Kidney (tissue), 14 donors: Measurements from ENCODE around the gene EPHB3. TPM values are rescaled to one million over a fixed set of nuclear protein-coding genes. Genes with fewer than 3 reads are reported as not detected.

Experiments
- DNase-seq, 5 donors: peaks; one replicate each; pipeline ENCODE4 v3.0.0-alpha.2; 2013 to 2020
- FAIRE-seq: peaks from 2 replicates; lab custom pipeline; 2012; peaks lifted over from hg19 to GRCh38; lab: Jason Lieb, UNC
- H3K27ac ChIP-seq, 2 donors: one replicate each; pipeline ENCODE4 v1.7.0; 2013; ENCODE audit warnings: low read depth in 2 of 2, low read length in 2 of 2, inconsistent platforms in 1 of 2
- H3K27me3 ChIP-seq: one replicate; pipeline ENCODE4 v1.7.1; 2013; ENCODE audit warnings: low read length, inconsistent platforms; ENCODE audit not compliant: control insufficient read depth, insufficient read depth
- H3K36me3 ChIP-seq, 3 donors: one replicate each; pipeline versions ENCODE4 v1.7.0 to v1.7.1; 2013; ENCODE audit warnings: low read length in 3 of 3, control low read depth in 1 of 3, inconsistent platforms in 1 of 3; ENCODE audit not compliant: insufficient read depth in 3 of 3, control insufficient read depth in 2 of 3
- H3K4me1 ChIP-seq, 3 donors: one replicate each; pipeline versions ENCODE4 v1.7.0 to v1.7.1; 2013; ENCODE audit warnings: low read length in 3 of 3, inconsistent platforms in 1 of 3, low read depth in 1 of 3; ENCODE audit not compliant: control insufficient read depth in 2 of 3, insufficient read depth in 2 of 3
- H3K4me3 ChIP-seq, 3 donors: one replicate each; pipeline versions ENCODE4 v1.7.0 to v1.8.1; 2013; ENCODE audit warnings: low read length in 3 of 3, control low read depth in 1 of 3, inconsistent platforms in 1 of 3
- H3K9ac ChIP-seq, 3 donors: one replicate each; pipeline versions ENCODE4 v1.7.0 to v1.7.1; 2013; ENCODE audit warnings: low read length in 3 of 3, control low read depth in 1 of 3, inconsistent platforms in 1 of 3
- H3K9me3 ChIP-seq, 3 donors: one replicate each; pipeline versions ENCODE4 v1.7.0 to v1.7.1; 2013; ENCODE audit warnings: low read length in 3 of 3, control low read depth in 1 of 3, inconsistent platforms in 1 of 3; ENCODE audit not compliant: control insufficient read depth in 2 of 3, insufficient read depth in 1 of 3
- intact Hi-C: fragments of 100-400 bp; cut with DNase I; formaldehyde crosslinking; loops from one replicate; pipeline ENCODE4 v1.11.1; 2022
- polyA plus RNA-seq: library from polyadenylated mRNA; stranded (reverse); fragments of 350-450 nt; fragmentation: Illumina TruSeq; extraction: RNeasy Lipid Tissue Mini Kit (QIAGEN cat#74804); gene quantifications from one replicate; pipeline ENCODE4 v1.2.3, GENCODE V29; 2014; ENCODE audit warnings: low read depth, low replicate concordance; ENCODE audit not compliant: insufficient read depth
- total RNA-seq: library from RNA; stranded (reverse); fragmentation: NEBNext Ultra II Directional; extraction: Animal tissue kit (Norgen Biotek cat#: 25700); gene quantifications from one replicate; pipeline ENCODE4 v1.2.1, GENCODE V29; 2021
- TF ChIP-seq, protein P1 (sequence below): IDR thresholded peaks from 3 replicates; pipeline ENCODE4 v1.5.1; 2012; ENCODE audit warnings: mild to moderate bottlenecking, moderate library complexity, borderline replicate concordance; ENCODE audit not compliant: insufficient read depth; ENCODE audit errors: extremely low read depth
- donor health status: control.
- donor health status: control.
- donor health status: control.
- donor health status: control.
- donor health status: control.
- donor health status: DM: yes; HTN: yes; CAD: no.
- donor health status: Normal renal cell carcinoma (clear cell type).

EPHB3 gene
- total and polyA plus RNA-seq, 2 donors from 2014 or later = 1.4 to 3.8 TPM

DNA sequence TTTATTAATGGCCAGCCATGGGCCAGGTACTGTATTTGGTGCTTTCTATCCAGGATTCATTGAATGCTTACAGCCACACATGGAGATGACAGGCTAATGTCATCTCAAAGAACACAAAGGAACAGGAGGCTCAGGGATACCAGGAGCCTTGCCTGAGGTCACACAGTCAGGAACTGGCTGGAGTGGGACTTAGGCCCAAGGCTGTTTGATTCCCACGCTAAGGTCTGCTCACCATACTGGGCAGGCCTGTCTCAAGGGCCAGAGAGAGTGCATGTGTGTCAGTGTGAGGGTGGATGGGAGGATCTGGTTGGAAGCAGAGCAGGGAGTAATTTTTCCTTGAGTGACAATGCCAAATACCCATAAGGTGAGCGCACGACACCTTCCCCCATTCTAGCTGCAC is 37.6 kb downstream of the EPHB3 start:
- no peaks in the 10 kb centered on the region for H3K27me3 ChIP-seq
- no peak for DNase-seq
- TF ChIP-seq, protein P1, sequence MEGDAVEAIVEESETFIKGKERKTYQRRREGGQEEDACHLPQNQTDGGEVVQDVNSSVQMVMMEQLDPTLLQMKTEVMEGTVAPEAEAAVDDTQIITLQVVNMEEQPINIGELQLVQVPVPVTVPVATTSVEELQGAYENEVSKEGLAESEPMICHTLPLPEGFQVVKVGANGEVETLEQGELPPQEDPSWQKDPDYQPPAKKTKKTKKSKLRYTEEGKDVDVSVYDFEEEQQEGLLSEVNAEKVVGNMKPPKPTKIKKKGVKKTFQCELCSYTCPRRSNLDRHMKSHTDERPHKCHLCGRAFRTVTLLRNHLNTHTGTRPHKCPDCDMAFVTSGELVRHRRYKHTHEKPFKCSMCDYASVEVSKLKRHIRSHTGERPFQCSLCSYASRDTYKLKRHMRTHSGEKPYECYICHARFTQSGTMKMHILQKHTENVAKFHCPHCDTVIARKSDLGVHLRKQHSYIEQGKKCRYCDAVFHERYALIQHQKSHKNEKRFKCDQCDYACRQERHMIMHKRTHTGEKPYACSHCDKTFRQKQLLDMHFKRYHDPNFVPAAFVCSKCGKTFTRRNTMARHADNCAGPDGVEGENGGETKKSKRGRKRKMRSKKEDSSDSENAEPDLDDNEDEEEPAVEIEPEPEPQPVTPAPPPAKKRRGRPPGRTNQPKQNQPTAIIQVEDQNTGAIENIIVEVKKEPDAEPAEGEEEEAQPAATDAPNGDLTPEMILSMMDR = no peak
- FAIRE-seq = no peak
- intact Hi-C loops = no loop called here
- H3K4me1 ChIP-seq = peaks cover 0 to 4% (median 2%) of the 10 kb centered on the region in 3 donors
- no peaks in the 10 kb centered on the region for H3K36me3 ChIP-seq
- no peak overlapping the region for H3K9ac ChIP-seq
- no peak overlapping the region for H3K4me3 ChIP-seq
- no peak overlapping the region for H3K27ac ChIP-seq
- H3K9me3 ChIP-seq = no peaks in the 10 kb centered on the region

DNA sequence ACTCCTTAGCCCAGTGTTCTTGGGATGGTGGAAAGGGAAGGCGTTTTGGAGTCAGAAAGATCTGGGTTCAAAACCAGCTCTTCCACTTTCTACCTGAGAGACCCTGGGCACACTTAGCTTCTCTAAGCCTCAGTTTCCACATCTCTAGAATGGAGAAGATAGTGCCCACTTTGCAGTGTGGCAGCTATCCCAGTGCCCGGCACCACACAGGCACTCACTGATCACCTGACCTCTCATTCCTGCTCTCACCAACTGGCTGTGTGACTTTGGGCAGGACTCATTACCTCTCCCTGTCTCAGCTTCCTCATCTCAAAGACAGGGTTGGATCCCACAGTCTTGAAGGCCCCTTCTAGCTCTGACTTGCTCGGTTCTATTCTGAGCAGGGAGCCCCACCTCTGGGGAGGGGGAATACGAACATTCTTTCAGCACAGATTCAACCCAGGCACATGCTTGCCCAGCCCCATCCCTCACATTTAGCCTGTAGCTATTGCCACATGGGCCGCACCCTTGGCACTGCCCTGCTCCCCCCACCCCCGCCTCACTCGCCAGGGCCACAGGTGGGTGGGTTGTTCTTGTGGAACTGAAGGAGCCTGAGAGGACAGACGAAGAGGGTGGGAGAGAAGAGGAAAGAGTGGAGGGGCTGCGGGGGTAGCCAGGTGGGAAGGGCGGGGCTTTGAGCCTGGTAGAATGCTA is 39.2 kb downstream of the EPHB3 start:
- intact Hi-C loops = no loop called here
- no peak overlapping the region for H3K9ac ChIP-seq
- peaks cover 0 to 10% (median 0%) of the 10 kb centered on the region in 3 donors for H3K4me1 ChIP-seq
- H3K9me3 ChIP-seq = no peaks in the 10 kb centered on the region
- FAIRE-seq (no peak), DNase-seq (no peak)
- TF ChIP-seq, protein P1 = no peak
- no peaks in the 10 kb centered on the region for H3K27me3 ChIP-seq
- H3K4me3 ChIP-seq = no peak overlapping the region
- H3K36me3 ChIP-seq = no peaks in the 10 kb centered on the region
- H3K27ac ChIP-seq = no peak overlapping the region

DNA sequence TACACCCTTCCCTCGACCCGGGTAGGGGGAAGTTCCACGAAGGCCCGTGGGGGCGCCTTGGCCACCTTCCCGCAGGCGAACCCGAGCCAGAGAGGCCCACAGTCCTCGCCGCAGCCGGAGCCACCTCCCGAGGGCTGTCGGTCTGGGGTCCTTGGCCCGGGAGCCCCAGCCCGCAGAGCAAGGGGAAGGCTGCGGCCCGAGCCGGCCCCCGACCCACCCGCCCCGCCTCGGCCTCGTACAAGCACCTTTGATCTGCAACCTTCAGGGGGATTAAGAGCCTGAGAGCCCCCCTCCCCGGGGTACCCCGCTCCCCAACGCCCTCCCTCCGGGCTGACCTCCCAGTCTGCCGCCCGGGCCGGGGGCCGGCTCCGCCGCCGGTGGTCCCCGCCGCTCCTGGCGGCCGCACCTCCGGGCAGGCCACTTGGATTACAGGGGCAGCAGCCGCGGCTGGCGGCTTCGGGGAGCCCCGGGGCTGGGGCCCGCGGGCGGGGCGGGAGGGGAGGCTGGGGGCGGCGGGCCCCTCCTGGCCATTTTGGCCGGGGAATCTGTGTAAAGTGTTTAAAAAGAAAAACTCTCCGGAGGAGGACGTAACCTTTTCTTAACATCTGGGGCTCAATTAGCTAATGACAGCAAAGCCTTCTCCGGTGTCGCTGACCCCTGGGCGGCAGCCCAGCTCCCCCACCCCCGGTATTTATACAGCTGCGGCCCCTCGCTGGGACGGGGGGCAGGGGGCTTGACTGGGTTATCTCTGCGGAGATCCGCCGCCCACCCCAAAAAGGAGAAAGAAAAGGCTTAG is 40.2 kb downstream of the EPHB3 start:
- TF ChIP-seq, protein P1 = no peak
- FAIRE-seq (no peak), DNase-seq (peak in 2 of 5 donors; percentile 56 to 71)
- Histone ChIP-seq H3K27me3 (no peaks in the 10 kb centered on the region), H3K36me3 (no peaks in the 10 kb centered on the region), H3K27ac (no peak overlapping the region), H3K4me1 (peaks cover 0 to 10% (median 0%) of the 10 kb centered on the region in 3 donors), H3K9me3 (no peaks in the 10 kb centered on the region), H3K9ac (no peak overlapping the region), H3K4me3 (no peak overlapping the region)
- intact Hi-C loops = no loop called here
